GM18861 (cell line): ENCODE measurements around the gene NOX3.
"Not testable (repeated sequence)": the region's sequence is repeated elsewhere in the genome, so short reads cannot be mapped to it uniquely, and the experiment has no call there.

ENCODE experiments used
- ATAC-seq: cut with Tn5 transposase; IDR thresholded peaks from one replicate; pipeline ENCODE4 v1.9.1; 2021; ENCODE audit not compliant: unreplicated experiment

Gene NOX3

GRCh38 chr6:155375801-155376200 lies 79.8 kb downstream of the NOX3 start:
- ATAC-seq: no peak

- ATAC-seq: no peak
These were observed 81.0 kb downstream of the NOX3 start for GRCh38 chr6:155374681-155375080.

DNA sequence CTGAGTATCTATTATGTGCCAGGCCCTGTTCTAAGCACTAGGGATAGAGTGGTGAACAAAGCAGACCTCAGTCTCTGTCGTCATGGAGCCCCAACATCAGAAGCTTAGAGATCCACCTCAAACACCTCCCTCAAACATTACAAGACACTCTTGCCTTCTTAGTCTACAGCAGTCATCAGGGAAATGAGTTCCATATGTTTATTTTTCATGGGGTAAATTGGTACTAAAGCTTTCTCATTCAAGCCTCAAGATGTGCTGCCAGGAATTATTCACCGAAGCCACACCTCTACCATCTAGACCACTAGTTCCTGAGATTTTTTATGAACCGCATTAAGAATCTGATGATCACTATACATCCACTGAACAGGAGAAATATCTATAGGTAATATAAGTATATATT lies 82.4 kb downstream of the NOX3 start:
- no peak for ATAC-seq

DNA sequence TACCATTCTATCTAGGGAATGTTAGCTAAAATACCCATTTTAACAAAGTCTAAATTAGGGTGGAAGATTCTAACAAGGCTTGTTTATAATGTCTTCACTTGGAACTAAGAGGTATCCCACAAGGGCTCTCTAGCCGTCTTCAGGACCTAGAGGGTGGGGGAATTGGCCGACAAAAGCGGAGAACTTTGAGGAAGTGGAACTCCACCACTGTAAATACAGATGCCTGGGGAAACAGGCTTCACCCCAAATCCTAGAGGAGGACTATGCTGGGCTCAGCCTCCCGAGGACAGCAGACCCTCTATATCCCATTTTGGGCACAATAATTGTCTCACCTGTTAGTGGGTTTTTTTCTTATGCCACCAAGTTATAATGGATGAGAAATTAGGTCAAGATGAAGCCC lies 83.4 kb downstream of the NOX3 start:
- ATAC-seq: no peak

DNA sequence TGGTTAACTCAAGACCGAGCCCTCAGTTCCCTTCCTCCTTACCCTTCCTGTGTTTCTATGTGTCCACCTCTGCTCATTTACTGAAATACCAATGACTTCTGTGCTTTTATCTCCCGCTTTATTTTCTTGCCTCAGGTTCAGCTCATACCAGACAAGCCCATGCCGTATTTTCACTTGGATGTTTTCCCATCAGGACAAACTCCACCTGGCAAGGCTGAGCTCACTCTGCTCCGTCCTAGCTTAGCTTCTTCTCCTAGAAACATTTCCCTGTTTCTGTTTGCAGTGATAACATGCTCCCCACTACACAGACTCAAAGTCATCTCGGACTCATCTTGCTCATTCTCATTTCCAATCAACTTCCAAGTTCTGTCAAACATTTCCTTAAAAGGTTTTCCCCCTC lies 84.4 kb downstream of the NOX3 start:
- ATAC-seq: no peak

GRCh38 chr6:155366325-155366724 lies 89.3 kb downstream of the NOX3 start:
- ATAC-seq: no peak

- no peak for ATAC-seq
These were observed 90.7 kb downstream of the NOX3 start for GRCh38 chr6:155364844-155365437.

GRCh38 chr6:155364021-155364420 lies 91.6 kb downstream of the NOX3 start:
- ATAC-seq: not testable (repeated sequence)

- not testable (repeated sequence) for ATAC-seq
These were observed 92.5 kb downstream of the NOX3 start for GRCh38 chr6:155362968-155363632.

DNA sequence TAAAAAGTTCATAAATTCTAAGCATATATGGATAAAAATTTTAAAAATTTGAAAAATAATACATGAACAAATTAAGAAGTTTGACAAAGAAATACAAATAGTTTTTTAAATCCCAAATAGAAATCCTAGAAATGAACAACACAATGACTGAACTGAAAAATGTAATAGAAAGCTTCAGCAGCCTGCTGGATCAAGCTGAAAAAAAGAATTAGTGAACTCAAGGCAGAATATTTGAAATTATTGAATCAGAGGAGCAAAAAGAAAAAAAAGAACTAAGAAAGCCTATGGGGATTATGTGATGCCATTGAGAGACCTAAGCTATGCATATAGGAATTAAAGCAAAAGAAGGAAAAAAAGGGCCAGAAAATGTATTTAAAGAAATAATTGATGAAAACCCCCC lies 101.5 kb downstream of the NOX3 start:
- ATAC-seq: no peak

DNA sequence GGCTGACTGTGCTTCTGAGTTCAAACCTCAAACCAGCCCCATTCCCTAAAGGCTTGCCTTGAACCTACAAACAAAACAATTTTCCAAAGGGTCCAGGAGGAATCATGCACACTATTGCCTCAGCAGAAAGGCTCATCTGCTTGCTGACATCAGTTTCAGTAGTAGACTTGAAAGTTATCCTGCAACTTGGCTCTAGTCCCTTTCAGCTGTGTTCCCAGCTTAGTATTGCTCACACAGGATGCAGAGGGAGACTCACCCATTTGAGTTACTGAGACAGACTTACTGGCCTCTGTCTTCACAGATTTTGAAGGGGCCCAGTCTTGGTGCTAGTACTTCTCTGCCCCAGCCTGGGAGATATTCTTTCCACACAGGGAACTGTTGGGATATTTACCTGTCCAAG lies 102.8 kb downstream of the NOX3 start:
- no peak for ATAC-seq

- ATAC-seq: no peak
These were observed 103.6 kb downstream of the NOX3 start for GRCh38 chr6:155352130-155352420.

GRCh38 chr6:155351273-155352129 lies 104.1 kb downstream of the NOX3 start:
- ATAC-seq: peak; percentile 99

DNA sequence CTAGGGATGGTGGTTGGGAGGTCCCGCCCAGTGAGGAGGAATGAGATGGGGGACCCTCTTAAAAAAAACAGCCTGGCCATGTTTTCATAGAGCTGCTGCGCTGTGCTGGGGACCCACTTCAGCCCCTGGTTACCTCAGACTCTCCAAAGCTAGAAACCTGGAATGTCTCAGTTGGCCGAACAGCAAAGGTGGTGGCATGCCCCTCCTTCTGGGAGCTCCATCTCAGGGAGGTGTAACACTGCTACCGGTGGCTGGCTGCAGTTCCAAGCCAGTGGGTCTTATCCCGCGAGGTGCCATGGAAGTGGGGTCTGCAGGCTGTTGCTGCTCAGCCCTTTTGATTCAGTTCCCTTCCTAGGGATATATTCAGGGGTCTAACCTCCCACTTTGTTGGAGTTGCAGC lies 105.7 kb downstream of the NOX3 start:
- no peak for ATAC-seq

DNA sequence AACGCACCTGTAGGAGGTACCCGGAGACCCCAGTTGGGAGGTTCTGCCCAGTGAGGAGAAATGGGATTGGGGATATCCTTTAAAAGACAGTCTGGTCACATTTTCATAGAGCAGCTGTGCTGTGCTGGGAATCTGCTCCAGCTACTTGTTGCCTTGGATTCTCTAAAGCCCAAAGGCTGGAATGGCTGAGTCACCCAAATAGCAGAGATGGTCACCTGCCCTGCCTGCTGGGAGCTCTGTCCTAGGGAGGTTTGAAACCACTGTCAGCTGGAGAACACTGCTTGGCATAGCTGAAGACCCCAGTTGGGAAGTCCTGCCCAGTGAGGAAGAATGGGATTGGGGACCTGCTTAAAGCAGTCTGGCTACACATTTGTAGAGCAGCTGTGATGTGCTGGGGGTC lies 106.5 kb downstream of the NOX3 start:
- no peak for ATAC-seq

GRCh38 chr6:155347800-155348199 lies 107.8 kb downstream of the NOX3 start:
- no peak for ATAC-seq

DNA sequence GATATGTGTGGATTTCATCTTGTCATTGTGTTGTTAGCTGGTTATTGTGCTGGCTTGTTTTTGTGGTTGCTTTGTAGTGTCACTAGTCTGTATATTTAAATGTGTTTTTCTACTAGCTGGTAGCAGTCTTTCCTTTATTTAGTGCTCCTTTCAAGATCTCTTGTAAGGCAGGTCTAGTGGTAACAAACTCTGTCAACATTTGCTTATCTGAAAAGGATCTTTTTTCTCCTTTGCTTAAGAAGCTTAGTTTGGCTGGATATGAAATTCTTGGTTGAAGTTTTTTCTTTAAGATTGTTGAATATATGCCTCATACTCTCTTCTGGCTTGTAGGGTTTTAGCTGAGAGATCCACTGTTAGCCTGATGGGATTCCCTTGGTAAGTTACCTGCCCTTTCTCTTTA lies 108.7 kb downstream of the NOX3 start:
- no peak for ATAC-seq
